ENCODE data around the gene NCAM1.

Gene NCAM1

DNA sequence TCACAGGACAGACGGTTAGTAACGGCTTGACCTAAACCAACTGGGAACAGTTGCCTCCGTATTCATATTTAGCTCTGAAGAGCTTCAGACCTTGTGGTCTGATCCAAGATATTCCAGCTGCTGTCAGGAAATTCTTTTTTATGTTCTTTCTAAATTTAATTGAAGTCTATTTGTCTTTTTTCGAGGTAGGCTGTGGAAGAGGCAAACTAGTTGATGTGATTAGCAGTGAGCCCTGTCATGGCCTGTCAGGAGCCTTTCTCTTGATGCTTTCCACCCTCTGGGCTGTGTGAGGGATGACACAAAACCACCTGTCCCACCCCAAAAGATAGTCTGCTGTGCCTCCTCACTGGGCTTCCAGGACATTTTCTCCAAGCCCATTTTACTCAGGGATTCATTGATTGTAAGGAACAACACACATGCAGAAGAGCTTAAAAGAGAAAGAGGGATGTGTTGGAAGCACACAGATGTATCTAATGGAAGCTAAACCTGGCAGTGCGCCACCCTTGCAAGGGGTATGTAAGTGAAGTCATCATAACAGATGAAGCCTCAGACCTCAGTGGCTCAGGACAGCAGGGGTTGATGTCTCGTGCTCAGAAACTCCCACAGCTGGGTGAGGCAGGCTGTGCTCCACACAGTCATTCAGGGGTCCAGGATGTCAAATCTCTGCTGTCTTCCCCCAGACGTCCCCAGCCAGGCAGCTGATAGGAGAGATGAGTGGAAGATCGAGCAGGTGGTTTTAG lies 170.0 kb downstream of the NCAM1 start:
- no peak for DNase-seq (ENCODE audit: low read depth in 2 of 2)

DNA sequence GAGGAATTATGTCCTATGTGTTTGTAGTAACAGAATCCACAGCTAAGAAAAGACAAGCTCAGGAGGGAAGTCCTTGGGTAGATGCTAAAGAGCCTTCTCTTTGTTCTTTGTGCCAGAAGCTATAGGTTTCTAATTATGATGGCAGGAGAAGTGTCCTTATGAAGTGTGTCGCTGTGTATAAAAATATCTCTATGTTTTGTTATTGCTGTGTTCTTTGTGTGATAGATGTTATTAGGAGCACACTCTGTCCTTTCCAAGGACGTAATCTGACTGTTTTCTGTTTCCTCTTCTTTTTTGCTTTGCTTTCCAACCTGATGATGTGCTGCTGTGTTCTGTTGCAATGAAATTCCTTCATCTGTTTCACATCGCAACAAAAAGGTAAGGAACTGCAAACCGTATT lies 171.9 kb downstream of the NCAM1 start:
- DNase-seq (ENCODE audit: low read depth in 2 of 2) = no peak

DNA sequence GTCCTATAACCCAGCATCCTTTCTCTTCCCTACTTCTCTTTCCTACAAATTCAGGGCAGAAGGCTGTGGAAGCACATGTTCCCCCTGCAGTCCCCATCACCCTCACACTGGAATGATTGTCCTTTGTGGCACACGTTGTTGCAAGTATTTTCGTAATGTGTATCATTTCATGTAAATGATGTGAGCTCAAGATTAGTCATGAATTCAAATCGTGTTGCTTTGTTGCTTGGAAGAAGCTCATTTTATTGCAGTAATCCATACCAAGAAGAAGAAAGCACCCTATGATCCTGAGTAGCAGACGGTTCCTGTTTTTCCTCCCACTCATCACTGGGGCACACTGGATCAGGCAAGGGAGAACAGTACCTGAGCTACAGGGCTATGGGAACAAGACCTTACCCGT lies 173.4 kb downstream of the NCAM1 start:
- no peak for DNase-seq (ENCODE audit: low read depth in 2 of 2)

GRCh38 chr11:113137713-113138529 lies 176.7 kb downstream of the NCAM1 start:
- no peak for DNase-seq (ENCODE audit: low read depth in 2 of 2)

- no peak for DNase-seq (ENCODE audit: low read depth in 2 of 2)
Measured at GRCh38 chr11:113138731-113139130, 177.5 kb downstream of the NCAM1 start.

DNA sequence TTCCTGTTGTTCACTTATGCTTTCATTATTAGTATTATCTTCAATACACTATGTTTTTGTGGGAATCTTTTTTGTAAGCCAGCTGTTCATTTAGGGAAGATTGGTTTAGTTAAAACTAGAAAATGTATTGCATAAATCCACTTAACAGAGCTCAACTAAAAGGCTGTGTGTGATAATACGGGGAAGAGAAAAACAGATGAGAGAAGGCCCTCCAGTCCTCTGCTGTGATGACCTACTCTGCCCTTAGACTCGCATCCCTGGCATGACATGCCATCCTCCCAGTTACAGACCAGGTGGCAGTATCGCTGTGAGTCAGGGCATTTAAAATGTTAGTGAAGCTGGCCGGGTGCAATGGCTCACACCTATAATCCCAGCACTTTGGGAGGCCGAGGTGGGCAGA lies 179.8 kb downstream of the NCAM1 start:
- DNase-seq (ENCODE audit: low read depth in 2 of 2) = no peak

DNA sequence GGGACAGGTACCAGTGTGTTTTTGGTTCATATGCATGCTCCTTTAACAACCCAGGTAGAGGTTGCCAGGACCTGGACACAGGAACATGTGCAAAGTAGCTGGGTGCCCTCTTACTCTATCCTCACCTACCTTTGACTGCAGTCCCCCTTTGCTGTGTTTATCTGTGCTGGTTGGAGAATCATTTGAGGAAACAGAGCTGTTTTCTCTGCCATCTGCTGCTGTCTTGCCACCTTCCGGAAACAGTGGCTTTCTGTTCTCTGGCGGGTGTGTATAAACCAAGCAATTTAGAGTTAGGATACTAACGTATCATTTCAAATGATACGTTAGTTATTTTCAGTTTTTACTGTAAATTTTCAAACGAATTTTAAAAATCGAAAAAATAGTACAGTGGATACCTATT lies 181.3 kb downstream of the NCAM1 start:
- no peak for DNase-seq (ENCODE audit: low read depth in 2 of 2)

DNA sequence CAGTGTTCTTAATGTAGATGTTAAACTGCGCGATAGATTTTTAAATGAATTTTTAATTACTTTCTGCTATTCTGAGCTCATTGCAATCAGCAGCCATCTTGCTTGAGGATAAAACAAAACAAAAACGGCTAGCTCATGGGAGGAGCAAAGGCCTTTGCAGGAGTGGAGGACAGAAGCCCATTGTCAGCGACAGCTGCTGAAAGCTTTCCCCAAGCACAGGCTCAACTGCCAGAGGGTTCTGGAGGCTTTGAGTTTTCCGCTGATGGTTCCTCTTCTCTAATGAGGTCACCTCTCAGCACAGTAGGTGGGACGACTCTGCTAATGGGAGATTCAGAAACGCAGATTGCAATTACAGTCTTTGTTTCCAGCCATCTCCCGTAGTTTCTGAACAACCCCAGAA lies 186.0 kb downstream of the NCAM1 start:
- DNase-seq (ENCODE audit: low read depth in 2 of 2) = no peak

GRCh38 chr11:113148076-113148475 lies 186.9 kb downstream of the NCAM1 start:
- no peak for DNase-seq (ENCODE audit: low read depth in 2 of 2)

DNA sequence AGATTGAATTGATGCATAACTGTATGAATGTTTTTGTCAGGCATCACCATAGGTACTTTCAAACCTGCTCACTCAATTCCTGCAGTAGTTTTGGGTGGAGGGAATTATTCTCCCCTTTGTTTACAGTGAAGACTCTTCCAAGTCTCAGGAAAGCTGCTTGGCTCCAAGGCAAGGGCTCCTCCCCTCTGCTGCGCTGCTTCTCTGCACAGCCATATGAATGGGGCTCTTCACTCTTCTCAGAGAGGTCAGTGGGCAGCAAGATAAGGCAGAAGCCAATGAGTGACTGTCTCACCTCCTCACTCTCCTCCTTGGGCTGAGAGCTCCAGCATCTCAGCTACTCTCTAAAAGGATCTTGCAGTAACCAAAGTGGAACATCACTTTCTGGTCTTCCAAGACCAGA lies 187.4 kb downstream of the NCAM1 start:
- DNase-seq (ENCODE audit: low read depth in 2 of 2) = no peak

- no peak for DNase-seq (ENCODE audit: low read depth in 2 of 2)
Measured at GRCh38 chr11:113151521-113151920, 190.3 kb downstream of the NCAM1 start.

GRCh38 chr11:113152500-113152899 lies 191.3 kb downstream of the NCAM1 start:
- DNase-seq (ENCODE audit: low read depth in 2 of 2) = no peak

GRCh38 chr11:113153847-113154246 lies 192.6 kb downstream of the NCAM1 start:
- DNase-seq (ENCODE audit: low read depth in 2 of 2) = no peak

- DNase-seq (ENCODE audit: low read depth in 2 of 2) = no peak
Measured at GRCh38 chr11:113159988-113160807, 199.0 kb downstream of the NCAM1 start.

GRCh38 chr11:113160808-113161124 lies 199.5 kb downstream of the NCAM1 start:
- no peak for DNase-seq (ENCODE audit: low read depth in 2 of 2)

- DNase-seq (ENCODE audit: low read depth in 2 of 2) = no peak
Measured at GRCh38 chr11:113161711-113162591, 200.7 kb downstream of the NCAM1 start.

DNA sequence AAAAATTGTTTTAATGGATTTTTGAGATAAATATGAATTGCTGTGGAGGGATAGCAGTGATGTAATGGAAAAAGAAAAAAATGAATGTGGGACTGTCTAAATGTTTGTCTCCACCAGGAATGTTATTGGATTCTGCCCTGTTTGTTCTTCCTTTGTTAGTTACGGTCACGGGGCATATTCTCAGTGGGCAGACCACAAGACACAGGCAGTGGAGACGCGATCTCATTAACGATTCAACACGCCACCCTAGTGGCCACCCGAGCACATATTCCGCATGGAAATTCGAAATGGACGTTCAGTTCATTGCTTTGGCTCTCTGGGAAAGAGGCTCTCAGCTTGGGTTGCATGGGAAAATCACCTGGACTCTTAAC lies 201.4 kb downstream of the NCAM1 start:
- DNase-seq (ENCODE audit: low read depth in 2 of 2) = no peak

DNA sequence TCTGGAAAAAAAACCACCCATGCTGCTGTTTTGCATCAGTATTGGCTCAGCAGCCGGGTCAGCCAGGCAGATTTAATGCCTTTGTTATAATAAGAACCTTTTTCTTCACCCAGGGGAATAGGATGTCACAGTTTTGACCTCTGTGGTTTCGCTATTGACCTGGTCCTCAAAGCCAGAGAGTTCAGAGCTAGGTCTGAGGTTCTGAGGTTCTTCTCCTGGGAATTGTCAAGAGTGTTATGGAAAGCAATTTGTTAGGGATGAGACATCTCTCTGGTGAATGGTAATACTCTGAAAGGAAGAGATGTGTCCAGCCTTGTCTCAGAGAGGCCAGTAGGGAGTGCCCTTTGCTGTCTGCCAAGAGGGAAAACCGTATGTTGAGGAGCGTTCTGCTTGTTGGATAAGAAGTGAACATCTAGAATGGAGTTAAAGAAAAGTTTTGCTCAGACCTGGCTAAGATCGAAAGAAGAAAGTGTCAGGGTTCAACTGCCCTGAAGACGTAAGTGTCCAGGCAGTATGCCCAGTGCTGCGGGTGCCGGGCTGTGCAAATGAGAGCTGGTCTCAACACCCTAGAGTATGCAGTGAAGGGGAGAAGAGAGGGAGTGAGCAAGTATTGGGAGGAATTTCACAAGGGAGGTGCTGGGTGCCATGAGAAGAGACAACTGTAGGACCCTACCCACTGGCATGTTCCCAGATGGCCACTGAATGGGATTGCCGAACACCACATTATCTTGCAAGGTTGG lies 202.2 kb downstream of the NCAM1 start:
- no peak for DNase-seq (ENCODE audit: low read depth in 2 of 2)

GRCh38 chr11:113166280-113166679 lies 205.1 kb downstream of the NCAM1 start:
- no peak for DNase-seq (ENCODE audit: low read depth in 2 of 2)

GRCh38 chr11:113167599-113167998 lies 206.4 kb downstream of the NCAM1 start:
- DNase-seq (ENCODE audit: low read depth in 2 of 2) = no peak

Data from stimulated activated CD4-positive, alpha-beta T cell treated with anti-CD3 and anti-CD28 coated beads, Interleukin-12 subunit alpha, Interleukin-12 subunit beta, amount 100 ng/mL, for 24 hours (primary cell).